HPDE6-E6E7 (cell line): ENCODE data around the gene UGT1A5.
A peak's percentile ranks its signal among the peaks of the same experiment; 100 is the strongest.

Source experiments
- DNase-seq: peaks from one replicate; pipeline ENCODE4 v3.0.0; 2011; ENCODE audit warnings: missing footprints; ENCODE audit errors: extremely low spot score

Gene UGT1A5

DNA sequence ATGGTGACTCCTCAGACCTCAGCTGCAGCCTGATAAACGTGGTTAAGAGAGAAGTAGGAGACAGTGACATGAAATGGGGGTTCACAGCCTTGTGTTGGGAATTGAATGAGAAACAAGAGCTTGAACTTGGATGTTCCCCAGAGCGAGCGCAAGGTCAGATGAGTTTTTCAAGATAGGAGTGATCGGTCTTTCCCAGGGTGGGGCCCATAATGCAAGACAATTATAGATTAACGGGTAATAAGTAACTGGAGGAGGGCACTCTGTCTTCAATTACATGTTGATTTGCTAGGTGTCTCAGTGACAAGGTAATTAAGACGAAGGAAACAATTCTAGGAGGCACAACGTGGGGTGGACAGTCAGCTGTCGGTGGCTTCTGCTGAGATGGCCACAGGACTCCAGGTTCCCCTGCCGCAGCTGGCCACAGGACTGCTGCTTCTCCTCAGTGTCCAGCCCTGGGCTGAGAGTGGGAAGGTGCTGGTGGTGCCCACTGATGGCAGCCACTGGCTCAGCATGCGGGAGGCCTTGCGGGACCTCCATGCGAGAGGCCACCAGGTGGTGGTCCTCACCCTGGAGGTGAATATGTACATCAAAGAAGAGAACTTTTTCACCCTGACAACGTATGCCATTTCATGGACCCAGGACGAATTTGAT, at the start of gene UGT1A5:
TSS of gene UGT1A5 (plus strand) at position 297 of the 651 bp plus-strand sequence. CDS start at position 382, 85 bp downstream.
- no peak for DNase-seq

DNA sequence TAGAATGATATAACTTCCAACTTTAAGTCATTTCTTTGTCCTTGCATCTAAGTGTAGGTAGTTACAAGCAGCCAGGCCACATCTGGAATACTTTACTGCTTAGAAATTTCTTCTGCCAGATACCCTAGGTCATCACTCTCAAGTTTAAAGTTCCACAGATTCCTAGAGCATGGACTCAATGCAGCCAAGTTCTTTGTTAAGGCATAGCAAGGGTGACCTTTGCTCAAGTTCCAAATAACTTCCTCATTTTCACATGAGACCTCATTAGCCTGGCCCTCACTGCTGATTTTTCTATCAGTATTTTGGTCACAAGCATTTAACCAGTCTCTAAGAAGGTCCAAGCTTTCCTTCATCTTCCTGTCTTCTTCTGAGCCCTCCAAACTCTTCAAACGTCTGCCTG, 48.8 kb upstream of the UGT1A5 start:
- no peak for DNase-seq

DNA sequence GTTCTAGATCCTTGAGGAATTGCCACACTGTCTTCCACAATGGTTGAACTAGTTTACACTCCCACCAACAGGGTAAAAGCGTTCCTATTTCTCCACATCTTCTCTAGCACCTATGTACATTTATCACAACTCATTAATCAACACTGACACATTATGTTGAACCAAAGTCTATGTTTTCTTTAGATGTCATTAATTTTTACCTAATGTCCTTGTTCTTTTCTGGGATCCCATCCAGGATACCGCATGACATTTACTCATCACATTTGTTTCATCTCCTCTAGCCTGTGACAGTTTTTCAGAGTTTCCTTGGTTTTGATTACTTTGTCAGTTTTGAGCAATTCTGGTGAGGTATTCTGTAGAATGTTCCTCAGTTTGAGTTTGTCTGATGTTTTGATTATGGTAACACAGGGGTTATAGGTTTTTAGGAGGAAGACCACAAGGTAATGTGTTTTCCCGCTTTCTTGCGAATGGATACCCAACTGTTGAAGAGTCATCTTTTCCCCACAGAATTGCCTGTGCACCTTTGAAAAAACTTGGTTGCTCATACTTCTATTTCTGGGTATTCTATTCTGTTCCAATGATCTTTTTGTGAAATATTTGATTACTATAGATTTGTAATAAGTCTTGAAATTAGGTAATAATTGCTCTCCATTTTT, 44.0 kb upstream of the UGT1A5 start:
- no peak for DNase-seq

DNA sequence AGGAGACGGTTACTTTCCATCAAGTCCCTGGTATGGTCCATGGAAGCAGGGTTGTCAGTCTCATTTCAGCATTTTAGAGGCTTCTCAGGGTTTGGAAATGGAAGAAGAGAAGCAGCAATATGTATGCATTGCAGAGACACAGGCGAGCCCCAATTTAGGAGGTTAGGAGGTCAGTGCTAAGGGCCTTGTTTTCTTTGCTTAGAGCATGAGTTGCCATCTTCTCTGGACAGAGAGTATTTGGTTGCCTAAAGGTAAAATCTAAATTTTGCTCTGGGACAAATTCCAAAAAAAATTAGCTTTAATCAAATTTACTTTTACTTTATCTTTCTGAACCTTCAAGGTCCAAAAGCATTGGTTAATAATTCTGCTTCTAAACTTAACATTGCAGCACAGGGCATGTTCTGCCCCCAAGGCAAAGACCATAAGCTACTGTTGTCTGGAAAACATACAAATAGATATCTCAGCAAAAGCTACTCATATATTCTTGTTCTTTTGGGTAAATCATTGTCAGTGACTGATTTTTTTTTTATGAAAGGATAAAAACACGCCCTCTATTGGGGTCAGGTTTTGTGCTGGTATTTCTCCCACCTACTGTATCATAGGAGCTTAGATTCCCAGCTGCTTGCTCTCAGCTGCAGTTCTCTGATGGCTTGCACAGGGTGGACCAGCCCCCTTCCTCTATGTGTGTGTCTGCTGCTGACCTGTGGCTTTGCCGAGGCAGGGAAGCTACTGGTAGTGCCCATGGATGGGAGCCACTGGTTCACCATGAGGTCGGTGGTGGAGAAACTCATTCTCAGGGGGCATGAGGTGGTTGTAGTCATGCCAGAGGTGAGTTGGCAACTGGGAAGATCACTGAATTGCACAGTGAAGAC, 41.2 kb upstream of the UGT1A5 start, which contains the start of gene UGT1A9:
TSS of gene UGT1A9 (plus strand) at position 609 of the 872 bp plus-strand sequence. CDS start at position 646, 37 bp downstream.
- DNase-seq = no peak

DNA sequence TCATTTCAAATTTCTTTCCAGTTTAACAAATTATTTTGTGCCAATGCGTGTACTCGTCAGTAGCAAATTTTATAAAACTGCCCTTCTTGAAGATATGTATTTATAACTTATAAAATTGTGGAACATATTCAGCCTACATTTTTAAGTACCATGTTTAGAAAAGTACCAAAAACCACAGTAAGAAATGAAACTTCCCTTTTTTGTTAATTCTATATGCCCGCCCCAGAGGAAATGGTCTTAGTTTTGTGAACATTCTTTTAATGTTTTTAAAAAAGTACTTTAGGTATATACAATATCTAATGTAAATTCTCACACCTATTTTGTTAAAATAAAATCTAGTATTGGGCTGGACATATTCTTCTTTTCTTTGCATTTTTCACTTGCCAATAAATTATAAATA, 39.8 kb upstream of the UGT1A5 start:
- no peak for DNase-seq

DNA sequence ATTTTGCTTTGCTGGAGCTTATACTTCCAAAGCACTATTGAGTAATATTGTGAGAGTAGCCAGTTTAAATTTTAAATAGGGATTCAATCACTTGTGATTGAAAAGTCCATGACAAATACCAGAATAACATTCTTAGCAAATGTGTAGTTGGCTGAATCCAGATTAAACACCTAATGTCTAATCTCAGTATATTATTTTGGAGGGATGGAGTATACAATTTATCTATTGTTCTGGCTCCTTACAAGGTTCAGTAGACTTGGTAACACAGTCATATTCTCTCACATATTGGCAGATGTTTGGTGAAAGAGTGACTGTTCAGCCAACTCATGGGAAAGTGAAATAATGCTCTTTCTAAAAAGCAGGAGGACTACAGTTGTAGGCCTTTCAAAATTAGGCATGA, 38.8 kb upstream of the UGT1A5 start:
- no peak for DNase-seq

DNA sequence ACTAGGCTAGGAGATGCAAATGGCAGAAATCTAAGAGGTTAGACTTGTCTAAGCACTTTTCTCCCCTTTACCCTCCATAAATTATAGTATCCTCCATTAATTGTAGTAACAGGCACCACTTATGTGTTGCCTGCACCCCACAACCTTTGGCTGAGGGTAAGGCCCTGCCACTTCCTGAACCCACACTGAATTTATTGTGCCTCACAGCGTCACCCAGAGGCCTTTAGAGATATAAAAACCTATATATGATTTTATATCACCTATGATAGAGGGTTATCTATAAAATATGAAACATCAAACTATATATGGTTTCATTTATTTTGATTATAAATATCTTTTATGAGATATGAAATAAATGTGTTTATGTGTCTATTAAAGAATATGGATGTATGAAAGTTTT, 38.4 kb upstream of the UGT1A5 start:
- DNase-seq = no peak

DNA sequence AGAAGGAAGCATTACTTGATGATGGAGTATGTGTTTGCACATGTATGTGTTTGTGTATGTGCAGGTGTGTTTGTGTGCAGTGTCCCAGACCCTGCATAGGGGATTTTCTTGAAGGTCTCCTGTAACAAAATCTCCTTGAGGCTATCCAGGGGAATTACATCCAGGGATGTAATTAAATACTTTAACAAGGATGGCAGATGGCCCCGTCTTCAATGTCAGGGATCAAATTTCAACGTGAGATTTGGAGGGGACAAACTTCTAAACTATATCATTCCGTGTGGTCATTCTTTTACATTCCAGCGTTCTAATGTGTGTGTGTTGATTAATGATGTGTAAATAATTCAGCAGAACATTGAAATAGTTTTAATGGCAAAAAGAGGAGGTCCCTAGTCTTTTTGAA, 37.7 kb upstream of the UGT1A5 start:
- no peak for DNase-seq

DNA sequence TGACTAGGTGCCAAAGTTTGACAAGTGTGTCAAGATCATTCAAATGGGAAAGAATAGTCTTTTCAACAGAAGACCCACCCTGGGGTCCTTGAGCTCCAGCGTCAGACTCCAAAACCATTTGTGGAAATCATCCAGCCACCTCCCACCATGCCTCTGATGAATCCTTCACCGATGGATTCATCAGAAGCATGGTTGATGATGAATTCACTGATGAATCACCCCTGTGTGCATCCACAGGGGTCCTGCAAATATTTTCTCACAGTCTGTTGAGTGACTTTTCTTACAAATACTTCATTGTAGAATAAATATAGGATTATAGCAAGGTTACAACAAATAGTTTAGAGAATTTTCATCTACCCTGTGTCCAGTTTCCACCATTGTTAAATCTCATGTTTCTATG, 36.7 kb upstream of the UGT1A5 start:
- no peak for DNase-seq

DNA sequence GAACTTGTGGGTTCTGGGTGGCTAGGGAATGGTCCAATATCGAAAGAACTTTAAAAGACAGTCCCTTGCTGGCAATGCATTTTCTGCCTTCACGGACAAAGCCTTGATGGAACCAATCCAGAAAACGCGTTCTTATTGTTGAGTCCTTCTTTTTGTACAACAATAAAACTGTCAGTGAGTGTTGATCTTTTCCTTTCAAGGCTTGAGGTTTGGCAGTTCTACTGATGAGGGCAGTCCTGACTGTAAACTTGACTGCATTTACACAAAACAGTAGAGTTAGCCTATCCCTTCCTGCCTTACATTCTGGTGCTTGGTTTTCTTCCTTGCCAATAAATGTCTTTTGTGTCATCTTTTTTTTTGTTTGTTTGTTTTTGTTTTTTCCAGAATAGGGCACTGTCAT, 33.5 kb upstream of the UGT1A5 start:
- DNase-seq = no peak

DNA sequence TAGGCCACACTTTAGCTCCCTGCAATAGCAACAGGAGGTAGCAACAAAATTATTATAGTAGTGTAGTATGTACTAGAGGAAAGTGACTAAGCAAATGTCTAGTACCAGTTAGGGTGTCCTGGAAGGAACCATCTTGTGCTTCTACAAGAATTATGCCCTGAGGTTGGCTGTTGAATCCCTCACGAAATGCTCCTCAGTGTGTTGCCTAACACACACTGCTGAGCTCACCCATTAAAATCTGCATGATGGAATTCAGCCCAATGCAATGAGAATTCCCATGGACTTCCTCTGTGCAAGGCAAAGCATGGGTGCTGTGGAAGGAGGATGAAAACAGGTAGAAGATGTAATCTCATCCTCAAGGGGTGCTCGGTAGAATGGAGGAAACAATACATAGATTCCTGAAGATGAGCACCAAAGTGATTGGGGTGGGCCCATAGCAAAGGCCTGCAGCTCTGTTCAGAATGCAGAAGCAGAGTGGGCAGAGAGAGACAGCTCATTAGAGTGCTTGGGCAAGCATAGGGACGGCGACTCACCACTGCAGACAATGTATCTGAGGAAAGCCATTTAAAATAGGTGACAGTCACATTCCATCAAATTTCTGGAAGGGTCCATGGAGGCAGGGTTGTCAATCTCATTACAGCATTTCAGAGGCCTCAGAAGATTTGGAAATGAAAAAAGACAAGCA, 32.2 kb upstream of the UGT1A5 start:
- DNase-seq = no peak

DNA sequence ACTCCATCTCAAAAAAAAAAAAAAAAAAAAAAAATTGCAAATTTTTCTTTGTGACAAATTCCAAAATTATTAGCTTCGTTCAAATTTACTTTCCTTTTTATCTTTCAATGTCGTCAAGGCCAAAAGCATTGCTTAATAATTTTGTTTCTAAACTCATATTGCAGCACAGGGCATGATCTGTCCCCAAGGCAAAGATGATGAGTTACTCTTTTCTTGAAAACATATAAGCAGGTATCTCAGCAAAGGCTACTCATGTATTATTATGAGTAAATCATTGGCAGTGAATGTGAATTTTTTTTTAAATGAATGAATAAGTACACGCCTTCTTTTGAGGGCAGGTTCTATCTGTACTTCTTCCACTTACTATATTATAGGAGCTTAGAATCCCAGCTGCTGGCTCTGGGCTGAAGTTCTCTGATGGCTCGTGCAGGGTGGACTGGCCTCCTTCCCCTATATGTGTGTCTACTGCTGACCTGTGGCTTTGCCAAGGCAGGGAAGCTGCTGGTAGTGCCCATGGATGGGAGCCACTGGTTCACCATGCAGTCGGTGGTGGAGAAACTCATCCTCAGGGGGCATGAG, 31.1 kb upstream of the UGT1A5 start, which contains the start of gene UGT1A7:
TSS of gene UGT1A7 (plus strand) at position 381 of the 579 bp plus-strand sequence. CDS start at position 418, 37 bp downstream.
- DNase-seq = no peak

DNA sequence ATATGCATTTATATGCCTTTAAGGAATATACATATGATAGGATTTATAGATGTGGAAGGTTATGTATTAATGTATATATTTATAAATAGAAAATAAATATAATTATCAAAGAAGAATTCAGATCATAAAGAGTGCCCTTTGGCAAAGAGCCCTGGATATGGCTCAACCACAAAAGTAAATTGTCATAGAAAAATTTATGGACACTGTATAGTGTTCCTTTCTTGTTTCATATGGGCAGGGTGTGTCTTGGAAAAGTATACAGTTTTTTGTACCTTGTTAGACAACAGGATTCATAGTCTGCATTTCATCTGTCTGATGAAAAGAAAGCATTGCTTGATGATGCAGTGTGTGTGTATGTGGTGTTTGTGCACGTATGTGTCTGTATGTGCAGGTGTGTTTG, 28.1 kb upstream of the UGT1A5 start:
- DNase-seq = no peak

DNA sequence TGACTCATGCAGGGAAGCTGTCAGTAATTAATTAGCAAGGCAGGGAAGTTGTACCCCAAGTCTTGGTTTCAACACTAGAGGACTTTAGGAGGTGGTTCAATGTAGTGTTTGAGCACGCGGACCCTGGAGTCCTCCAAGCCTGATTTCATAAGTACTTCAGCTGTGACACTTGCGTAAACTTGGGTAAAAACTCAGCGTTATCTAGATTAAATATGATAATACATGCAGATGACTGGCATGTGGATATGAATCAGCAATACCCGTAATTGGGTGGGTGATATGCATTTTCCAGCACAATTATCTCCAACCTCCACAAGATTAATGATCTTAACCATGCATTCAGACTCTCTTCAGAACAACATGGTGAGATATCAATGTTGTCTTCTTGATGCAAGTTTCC, 25.8 kb upstream of the UGT1A5 start:
- DNase-seq = no peak

DNA sequence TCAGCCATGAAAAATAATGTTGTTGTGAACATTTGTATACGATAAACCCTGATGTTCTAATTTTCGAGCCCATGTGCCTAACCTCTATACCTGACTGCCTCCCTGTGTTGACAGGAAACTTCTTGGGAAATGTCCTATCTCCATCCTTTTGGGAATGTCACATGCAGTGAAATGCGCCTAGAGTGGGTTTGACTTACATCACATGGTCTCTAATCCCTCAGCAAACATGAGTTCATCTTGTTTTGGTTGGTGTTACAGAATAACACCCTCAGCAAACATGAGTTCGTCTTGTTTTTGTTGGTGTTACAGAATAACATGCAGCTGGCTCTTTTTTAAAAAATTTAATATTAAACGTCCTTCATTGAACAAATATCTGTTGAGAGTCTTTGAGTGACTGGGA, 24.4 kb upstream of the UGT1A5 start:
- no peak for DNase-seq

DNA sequence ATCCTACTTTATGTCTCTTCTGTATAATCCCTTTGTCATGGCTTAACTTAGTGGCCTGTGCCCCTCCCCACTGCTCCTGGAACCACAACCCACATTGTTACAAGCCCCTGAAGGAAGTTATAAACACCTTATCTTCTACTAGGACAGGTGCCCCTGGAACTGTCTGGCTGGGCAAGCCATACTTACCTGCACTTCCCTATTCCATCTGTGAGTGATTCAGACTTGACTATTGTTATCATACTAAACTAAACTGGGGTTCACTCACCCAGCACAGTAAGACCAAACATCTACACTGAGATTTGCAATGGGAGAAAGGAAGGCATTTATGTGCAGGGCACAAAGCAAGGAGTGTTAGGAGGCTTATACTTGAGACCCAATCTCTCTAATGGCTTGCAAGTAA, 23.7 kb upstream of the UGT1A5 start:
- DNase-seq = no peak

DNA sequence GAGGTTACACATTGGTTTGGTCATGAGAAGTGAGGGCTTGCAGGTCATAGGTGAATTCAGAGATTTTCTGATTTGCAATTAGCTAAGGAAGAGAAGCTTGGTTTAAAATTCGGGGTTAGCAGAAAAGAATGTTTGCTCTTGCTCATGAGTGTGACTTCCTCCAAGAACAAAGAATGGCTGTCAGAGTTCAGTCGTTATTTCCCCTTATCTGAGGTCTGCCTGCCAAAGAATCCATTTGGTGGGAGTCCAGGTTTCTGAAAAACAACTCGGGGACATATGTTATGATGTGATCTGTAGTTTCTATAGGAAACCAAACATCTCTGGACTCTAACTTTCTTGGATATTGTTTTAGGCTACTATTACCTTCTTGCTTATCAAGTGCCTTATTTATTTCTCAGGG, 23.2 kb upstream of the UGT1A5 start:
- DNase-seq = no peak

DNA sequence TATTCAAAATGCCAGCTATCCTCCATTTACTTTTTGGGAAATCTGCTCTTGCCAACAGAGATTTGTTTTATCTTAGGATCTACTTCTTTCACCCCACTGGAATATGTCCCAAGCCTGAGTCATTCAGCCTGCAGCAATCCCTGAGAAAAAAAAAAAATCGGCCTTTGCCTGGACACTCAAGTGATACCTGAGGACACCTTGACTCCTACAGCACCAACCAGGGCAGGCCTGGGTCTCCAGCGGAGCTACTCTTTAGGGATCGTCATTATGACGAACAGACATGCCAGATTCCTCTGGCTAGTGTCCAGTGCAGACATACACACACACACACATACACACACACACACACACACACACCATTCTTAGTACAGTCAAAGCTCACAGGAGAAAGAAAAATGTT, 22.3 kb upstream of the UGT1A5 start:
- DNase-seq = peak; percentile 74

DNA sequence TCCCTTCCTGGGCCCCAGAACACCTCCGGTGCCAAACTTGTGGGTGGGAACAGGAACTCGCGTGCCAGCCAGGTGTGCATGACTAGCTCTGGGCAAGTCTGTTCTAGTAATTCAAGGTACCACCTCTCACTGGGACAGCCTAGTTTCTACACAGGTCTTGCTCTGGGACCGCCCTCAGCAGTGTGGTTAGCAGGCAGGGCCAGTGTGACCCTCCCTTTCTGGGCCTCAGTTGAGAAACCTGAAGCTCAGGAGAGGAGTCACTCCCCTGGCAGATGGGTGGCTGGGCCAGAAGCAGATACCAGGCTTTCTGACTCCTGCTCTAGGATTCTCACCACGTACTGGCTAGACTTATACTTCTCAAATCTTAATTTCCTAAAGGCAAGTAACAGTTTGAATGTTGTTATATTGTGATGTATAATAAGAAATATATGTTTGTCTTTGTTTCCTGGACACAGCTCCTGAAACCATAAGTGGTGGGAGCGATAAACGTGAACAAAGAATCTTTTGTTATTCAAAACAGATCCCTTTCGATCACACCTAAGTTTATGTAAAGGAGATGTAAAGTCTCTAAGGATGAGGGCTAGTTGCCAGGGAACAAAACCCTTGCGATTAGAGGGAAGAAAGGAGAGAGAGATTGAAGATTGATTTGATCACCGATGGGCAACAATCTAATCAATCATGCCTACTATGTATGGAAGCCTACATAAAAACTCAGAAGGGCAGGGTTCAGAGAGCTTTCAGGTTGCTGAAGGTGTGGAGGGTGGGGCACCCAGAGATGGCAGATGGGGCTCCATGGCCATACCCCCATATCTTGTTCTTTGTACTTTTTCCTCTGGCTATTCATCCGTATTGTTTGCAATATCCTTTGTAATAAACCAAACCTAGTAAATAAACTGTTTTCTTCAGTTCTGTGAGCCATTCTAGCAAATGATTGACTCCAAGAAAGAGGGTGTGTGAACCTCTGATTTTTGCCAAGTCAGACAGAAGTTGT, 21.0 kb upstream of the UGT1A5 start:
- peak; percentile 97 for DNase-seq

DNA sequence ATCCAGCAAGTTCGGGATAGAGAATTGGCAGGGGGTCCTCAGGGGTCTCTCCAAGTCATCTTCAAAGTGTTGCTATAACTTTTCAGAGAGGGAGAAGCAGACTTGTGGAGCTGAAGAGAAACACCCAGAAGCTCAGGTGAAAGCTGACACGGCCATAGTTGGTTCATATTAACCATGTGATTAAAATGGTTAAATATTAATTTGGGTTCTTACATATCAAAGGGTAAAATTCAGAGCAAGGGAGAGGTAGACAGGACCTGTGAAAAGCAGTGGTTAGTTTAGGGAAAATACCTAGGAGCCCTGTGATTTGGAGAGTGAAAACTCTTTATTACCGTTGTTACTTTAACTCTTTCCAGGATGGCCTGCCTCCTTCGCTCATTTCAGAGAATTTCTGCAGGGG, 20.1 kb upstream of the UGT1A5 start, which contains the start of gene UGT1A6:
TSS of gene UGT1A6 (plus strand) at position 243 of the 400 bp plus-strand sequence. CDS start at position 358, 115 bp downstream.
- DNase-seq = no peak
